ENCODE results near the gene LSM10. TPM values are rescaled to one million over a fixed set of nuclear protein-coding genes. Genes with fewer than 3 reads are reported as not detected.

Gene LSM10
- total RNA-seq, 2 experiments from 2014 or later: 43.8 to 46.2 TPM

DNA sequence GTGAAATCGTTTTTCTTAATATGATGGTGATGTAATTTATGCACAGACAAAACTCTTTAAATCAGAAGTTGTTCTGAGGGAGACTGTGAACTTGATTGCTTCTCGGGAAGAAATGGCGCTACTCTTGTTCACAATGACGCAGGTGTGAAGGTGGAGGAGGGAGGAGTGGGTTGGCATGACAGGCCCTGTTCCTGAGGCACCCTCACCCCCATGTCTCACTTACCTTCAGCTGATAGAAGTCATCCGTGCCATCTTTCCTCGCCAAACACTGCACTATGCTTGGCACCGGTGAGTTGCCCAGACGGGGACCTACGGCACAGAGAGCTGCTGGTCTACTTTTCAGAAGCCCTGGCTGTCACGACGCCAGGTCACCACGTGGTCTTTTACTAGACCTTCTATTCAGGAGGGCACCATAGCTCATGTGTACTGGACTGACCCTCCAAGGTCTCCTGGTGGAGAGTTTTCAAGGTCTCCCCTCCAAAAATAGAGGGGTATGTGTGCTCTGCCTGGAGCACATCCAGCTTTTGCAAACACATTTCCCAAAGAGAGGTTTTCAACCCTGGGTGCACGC is 39.1 kb downstream of the LSM10 start:
- H3K36me3 Mint-ChIP-seq (ENCODE audit: low read depth): peaks cover 16% of the 10 kb centered on the region
- no peak for TF ChIP-seq CTCF (IDR thresholded peaks at IDR 0.05)
- ATAC-seq (no peak), DNase-seq (no peak)
- ChIA-PET CTCF (interaction anchor here (1.6 to 13.0 kb wide), 2 partner anchors 10 to 15 kb away, joined by 3 to 102 read pairs; no protein-coding TSS in a partner anchor), POLR2A (no interaction called here)
- no peak overlapping the region for H3K27ac Mint-ChIP-seq
- intact Hi-C loops (cut with micrococcal nuclease): no loop called here
- no peaks in the 10 kb centered on the region for H3K9me3 Mint-ChIP-seq
- peaks cover 7% of the 10 kb centered on the region for H3K4me1 Mint-ChIP-seq (ENCODE audit: low read depth)
- H3K4me3 Mint-ChIP-seq: no peak overlapping the region
- H3K27me3 Mint-ChIP-seq: no peaks in the 10 kb centered on the region

- no peak overlapping the region for H3K27ac Mint-ChIP-seq
- no peaks in the 10 kb centered on the region for H3K27me3 Mint-ChIP-seq
- no peak for DNase-seq
- intact Hi-C loops (cut with micrococcal nuclease): no loop called here
- H3K9me3 Mint-ChIP-seq: no peaks in the 10 kb centered on the region
- ATAC-seq: no peak
- no peak for TF ChIP-seq CTCF (IDR thresholded peaks at IDR 0.05)
- CTCF ChIA-PET: interaction anchor here (1.8 to 13.0 kb wide), 2 partner anchors 12 to 13 kb away, joined by 8 to 102 read pairs; no protein-coding TSS in a partner anchor
- no peak overlapping the region for H3K4me3 Mint-ChIP-seq
- peaks cover 19% of the 10 kb centered on the region for H3K4me1 Mint-ChIP-seq (ENCODE audit: low read depth)
- peaks cover 25% of the 10 kb centered on the region for H3K36me3 Mint-ChIP-seq (ENCODE audit: low read depth)
- POLR2A ChIA-PET: no interaction called here
Observed at GRCh38 chr1:36355811-36356210, 41.9 kb downstream of the LSM10 start.

GRCh38 chr1:36354486-36354885 is 43.2 kb downstream of the LSM10 start:
- DNase-seq: no peak
- Mint-ChIP-seq H3K4me3 (no peak overlapping the region), H3K36me3 (ENCODE audit: low read depth) (peaks cover 21% of the 10 kb centered on the region), H3K9me3 (no peaks in the 10 kb centered on the region), H3K27ac (no peak overlapping the region), H3K4me1 (ENCODE audit: low read depth) (peaks cover 20% of the 10 kb centered on the region), H3K27me3 (no peaks in the 10 kb centered on the region)
- ChIA-PET POLR2A (interaction anchor here (0.6 kb wide), 1 partner anchor 27 kb away, joined by 5 read pairs; no protein-coding TSS in a partner anchor), CTCF (interaction anchor here (13.0 kb wide), 1 partner anchor 14 kb away, joined by 102 read pairs; no protein-coding TSS in a partner anchor)
- ATAC-seq: no peak
- intact Hi-C loops (cut with micrococcal nuclease): no loop called here
- no peak for TF ChIP-seq CTCF (IDR thresholded peaks at IDR 0.05)

DNA sequence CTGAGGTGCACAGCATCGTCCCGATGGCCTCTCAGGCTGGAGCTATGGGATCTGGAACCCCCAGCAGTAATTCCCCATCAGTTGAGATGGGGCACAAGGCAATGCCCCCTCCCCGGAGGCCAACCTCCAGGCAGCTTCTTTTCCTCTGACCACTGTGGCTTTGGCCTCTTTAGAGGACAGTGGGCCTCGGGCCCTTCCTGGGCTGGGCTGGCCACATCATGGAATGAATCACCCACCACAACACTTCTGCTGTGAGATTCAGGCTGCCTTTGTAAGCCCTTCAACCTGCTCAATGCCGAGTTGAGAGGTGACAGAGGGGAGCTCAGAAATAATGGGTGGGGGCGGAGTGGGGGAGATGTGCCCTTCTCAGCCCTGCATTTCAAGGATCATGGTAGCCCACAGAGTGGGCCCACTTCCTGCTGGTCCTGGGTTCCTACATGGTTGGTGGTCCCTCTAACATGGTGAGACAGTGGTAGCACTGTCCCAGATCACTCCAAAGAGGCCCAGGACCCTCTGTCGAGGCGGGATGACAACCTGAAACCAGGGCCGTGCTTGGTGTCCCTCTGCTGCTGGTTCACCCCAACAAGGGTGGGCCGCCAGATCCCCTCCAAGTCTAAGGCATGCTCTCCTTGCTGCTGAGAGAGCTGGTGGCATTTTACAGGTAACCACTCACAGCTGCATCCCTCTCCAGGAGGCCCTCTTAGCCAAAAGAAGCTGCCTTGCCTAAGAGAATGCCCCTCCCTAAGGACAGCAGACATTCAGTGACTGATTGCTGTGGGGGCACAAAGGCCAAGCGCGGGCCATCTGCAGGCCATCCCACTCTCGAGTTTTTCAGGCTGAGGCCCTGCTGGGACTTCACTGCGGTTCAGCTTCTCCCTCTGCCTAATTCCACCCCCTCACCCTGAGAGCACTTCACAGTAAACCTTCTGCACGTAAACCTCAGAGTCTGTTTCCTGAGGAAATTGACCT is 44.5 kb downstream of the LSM10 start:
- Mint-ChIP-seq H3K27me3 (no peaks in the 10 kb centered on the region), H3K27ac (no peak overlapping the region), H3K4me1 (ENCODE audit: low read depth) (peaks cover 24% of the 10 kb centered on the region), H3K36me3 (ENCODE audit: low read depth) (peaks cover 22% of the 10 kb centered on the region), H3K9me3 (no peaks in the 10 kb centered on the region), H3K4me3 (no peak overlapping the region)
- ATAC-seq: no peak
- ChIA-PET POLR2A (interaction anchor here (0.6 to 1.1 kb wide), 3 partner anchors 10 to 102 kb away, joined by 3 read pairs; no protein-coding TSS in a partner anchor), CTCF (interaction anchor here (1.8 to 13.0 kb wide), 2 partner anchors 10 to 15 kb away, joined by 7 to 102 read pairs; no protein-coding TSS in a partner anchor)
- TF ChIP-seq CTCF (IDR thresholded peaks at IDR 0.05): no peak
- DNase-seq: no peak
- intact Hi-C loops (cut with micrococcal nuclease): no loop called here

All from activated CD8-positive, alpha-beta T cell treated with anti-CD3 and anti-CD28 coated beads for 36 hours (primary cell).